GM21390 (cell line): ENCODE results near the gene SKIC8.
"Not testable (repeated sequence)": the region's sequence is repeated elsewhere in the genome, so short reads cannot be mapped to it uniquely, and the experiment has no call there.

ENCODE experiments used
- ATAC-seq: cut with Tn5 transposase; IDR thresholded peaks from one replicate; pipeline ENCODE4 v1.9.1; 2021; ENCODE audit not compliant: unreplicated experiment

Gene SKIC8

DNA sequence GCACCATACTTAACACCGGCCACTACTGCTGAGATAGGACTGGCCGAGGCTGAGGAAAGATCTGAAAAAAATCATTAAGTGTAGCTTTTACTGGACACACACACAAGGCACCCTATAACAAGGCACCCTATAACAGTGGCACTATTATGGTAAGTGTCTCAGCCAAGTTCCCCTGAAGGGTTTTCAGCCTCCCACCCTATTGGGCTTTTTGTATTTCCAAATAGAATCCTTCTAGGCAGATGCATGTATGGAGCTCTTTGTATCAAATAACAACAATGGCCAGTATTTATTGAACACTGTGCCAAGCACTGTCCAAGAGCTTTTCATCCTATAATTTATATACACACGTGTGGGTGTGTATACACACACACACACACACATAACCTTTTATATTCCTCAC, 41.7 kb downstream of the SKIC8 start:
- no peak for ATAC-seq

DNA sequence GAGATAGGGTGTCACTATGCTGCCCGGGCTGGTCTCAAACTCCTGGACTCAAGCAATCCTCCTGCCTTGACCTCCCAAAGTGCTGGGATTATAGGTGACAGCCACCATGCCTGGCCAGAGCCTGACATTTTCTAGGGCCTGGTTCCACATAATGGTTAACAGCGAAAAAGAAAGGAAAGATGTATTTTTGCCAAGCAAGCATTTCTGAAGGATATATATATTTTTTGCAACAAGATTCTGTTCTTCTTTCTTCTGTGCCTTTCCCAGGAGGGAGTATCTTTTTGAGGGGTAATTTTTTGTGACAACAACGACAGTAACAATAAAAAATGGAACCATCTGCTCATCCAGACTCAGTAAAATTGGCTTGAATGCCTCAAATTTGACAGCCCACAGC, 43.4 kb downstream of the SKIC8 start:
- no peak for ATAC-seq

DNA sequence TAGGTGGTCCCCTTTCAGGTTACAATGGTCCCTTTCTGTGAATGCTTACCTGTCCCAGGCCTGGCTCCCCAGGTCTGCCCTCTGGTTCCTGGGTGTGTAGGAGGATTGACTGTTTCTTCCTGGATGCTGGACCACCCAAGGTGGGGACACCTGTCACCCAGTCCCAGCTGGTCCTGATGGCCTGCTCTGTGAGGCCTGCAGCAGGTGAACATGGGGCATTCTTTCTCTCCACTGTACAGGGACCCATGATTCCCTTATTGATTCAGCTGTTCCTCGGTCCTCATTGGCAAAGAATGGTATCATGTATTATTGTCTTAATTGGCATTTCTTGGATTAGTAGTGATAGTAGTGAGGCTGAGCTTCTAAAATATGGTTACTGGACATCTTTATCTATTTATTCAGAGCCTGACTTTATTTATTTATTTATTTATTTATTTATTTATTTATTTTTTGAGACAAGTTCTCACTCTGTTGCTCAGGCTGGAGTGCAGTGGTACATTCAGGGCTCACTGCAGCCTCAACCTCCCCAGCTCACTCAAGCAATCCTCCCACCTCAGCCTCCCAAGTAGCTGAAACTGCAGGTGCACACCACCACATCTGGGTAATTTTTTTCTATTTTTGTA, 43.9 kb downstream of the SKIC8 start:
- ATAC-seq: no peak

DNA sequence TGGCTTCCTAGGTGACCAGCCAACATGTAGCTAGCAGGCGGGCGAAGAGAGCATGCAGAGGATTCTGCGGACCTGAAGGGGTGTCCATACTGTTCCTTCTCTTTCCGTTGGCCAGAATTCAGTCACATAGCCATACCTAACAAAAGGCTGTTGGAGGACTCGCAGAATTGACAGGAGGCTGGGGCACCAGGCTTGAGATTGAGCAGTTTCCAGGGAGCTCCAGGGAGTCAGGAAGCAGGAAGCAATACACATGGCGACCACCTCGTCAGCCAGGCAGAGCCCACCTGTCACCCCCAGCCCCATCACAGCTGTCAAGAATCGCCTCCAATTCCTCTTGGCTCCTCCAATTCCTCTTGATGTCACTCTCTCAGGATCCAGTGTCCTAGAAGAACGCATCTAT, 48.3 kb downstream of the SKIC8 start:
- ATAC-seq: no peak

DNA sequence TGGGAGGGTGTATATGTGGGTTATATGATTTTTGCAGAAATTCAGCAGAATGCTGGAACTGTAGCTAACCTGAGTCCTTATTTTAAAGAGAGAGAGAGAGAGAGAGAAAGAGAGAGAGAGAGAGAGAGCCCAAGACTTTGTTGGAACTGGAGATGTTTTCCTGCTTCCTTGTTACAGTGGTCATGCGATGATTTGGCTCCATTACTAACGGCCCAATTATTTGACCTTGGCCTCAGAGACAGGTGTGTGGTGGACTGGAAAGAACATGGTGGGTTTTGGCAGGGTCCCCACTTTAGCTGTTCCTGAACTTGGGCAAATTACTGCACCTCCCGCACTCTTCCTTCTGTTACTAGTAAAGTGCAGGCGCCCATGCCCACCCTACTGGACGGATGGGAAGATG, 50.3 kb downstream of the SKIC8 start:
- ATAC-seq: no peak

DNA sequence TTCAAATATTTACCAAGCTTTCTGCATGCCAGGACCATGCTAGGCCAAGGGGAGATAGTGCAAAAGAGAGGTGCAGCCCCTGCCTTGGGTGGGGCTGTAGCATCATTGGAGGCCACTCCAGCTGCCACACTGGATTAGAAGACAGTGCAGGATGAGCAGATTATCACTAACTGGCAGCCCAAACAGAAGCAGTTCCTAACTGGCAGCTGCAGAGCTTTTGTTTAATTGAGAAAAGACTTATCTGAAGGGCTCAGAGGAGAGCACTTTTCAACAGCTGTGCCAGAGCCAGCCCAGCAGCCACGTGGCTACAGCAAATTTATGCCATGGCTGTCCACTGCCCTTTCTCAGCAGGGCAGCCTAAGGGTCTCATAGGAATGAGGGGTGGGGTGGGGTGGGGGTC, 51.5 kb downstream of the SKIC8 start:
- no peak for ATAC-seq

DNA sequence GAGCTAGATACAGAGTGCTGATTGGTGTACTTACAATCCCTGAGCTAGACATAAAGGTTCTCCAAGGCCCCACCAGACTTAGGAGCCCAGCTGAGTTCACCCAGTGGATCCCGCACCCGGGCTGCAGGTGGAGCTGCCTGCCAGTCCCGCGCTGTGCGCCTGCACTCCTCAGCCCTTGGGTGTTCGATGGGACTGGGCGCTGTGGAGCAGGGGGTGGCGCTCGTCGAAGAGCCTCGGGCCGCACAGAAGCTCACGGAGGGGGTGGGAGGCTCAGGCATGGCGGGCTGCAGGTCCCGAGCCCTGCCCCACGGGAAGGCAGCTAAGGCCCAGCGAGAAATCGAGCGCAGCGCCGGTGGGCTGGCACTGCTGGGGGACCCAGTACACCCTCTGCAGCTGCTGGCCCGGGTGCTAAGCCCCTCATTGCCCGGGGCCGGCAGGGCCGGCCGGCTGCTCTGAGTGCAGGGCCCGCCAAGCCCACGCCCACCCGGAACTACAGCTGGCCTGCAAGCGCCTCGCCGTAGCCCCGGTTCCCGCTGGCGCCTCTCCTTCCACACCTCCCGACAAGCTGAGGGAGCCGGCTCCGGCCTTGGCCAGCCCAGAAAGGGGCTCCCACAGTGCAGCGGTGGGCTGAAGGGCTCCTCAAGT, 53.3 kb downstream of the SKIC8 start:
- ATAC-seq: not testable (repeated sequence)

DNA sequence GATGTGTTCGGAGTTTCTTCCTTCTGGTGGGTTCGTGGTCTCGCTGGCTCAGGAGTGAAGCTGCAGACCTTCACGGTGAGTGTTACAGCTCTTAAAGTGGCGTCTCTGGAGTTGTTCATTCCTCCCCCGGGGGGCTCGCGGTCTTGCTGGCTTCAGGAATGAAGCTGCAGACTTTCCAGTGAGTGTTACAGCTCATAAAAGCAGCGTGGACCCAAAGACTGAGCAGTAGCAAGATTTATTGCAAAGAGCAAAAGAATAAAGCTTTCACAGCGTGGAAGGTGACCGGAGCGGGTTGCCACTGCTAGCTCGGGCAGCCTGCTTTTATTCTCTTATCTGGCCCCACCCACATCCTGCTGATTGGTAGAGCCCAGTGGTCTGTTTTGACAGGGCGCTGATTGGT, 54.0 kb downstream of the SKIC8 start:
- ATAC-seq: not testable (repeated sequence)

DNA sequence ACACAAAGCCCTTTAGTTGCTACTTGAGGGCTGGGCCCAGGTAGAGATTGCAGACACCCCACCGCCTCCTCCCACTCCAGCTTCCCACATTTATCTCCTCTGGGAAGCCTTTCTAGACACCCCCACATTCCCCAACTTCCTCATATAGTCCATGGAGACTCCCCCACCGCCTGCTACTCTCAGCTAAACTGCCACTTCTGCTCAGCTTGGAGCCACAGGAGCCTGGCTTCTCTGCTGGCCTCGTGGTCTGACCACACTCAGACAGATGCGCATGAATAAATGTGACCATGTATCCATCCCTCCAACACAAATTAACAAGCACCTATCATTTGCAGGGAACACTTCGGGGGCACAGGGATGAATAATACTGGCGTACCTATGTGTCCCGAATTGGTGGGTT, 54.5 kb downstream of the SKIC8 start:
- ATAC-seq: no peak

DNA sequence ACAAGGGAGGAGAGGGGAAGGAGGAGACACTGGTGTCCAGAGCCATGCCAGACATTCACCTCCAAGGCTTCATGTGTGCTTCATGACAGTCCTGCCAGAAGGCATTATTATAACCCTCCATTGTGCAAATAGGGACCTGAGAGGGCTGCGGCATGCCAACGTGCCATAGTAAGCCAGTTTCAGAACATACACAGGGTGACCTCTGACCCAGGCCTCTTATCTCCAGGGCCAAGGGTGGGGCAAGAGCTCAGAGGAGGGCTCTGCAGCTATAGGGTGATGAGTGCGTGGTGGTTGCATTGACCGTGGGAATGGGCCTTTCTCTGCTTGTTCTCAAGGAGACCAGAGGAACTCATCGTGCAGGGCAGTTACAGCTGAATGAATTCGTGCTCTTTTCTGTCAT, 55.3 kb downstream of the SKIC8 start:
- ATAC-seq: no peak

DNA sequence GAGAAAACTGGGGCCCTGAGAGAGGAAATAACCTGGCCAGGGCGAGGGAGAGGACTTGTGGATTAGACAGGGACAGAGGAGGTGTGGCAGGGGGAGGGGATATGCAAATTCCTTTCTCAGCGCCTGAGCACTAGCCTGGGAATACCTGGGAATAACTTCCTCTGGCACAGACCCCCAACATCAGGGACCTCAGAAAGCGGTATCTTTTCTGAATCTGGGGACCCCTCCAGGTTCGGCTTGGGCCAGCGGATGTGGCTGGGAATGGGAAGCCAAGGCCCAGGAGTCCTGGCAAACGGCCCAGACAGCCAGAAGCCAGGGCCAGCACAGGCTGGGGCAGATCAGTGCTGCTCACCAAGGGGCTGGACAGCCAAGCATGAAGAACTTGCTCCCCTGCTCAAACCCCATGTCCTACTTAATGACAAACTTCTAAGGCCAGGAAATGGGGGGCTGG, 55.9 kb downstream of the SKIC8 start:
- ATAC-seq: no peak

DNA sequence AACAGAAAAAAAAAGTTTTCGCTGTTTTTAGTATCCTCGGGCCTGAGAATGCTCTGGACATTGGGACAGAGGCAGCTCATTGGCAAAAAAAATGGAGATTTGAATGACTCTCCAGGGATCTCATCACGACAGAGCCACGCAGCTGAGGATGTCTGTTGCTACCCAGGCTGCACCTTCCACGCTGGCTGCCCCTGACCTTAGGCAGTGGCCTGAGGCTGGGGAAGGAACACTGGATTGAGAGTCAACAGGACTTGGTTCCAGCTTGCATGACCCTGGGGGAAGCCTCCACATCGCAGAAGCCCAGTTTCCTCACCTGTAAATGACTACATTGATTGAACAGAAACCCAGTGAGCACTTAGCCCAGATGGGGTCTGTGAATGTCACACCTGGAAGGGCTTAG, 56.4 kb downstream of the SKIC8 start:
- no peak for ATAC-seq

DNA sequence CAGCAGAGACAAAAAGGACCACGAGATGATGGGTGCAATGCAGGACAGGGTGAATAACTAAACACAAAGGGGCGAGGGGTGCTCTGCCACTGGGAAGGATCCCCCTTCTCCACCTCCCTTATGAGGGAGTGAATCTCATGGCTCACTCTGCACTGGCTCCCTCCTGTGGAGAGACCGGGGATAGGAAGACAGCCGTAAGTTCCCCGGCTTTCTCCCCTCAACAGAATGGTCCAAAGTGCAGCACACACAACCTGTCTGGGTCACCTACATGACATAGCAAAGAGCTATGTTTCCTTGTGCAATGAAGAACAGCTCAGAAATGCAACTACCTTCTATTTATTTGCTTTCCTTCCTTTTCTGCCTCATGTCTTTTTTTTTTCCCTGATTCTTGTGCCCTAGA, 57.3 kb downstream of the SKIC8 start:
- no peak for ATAC-seq

DNA sequence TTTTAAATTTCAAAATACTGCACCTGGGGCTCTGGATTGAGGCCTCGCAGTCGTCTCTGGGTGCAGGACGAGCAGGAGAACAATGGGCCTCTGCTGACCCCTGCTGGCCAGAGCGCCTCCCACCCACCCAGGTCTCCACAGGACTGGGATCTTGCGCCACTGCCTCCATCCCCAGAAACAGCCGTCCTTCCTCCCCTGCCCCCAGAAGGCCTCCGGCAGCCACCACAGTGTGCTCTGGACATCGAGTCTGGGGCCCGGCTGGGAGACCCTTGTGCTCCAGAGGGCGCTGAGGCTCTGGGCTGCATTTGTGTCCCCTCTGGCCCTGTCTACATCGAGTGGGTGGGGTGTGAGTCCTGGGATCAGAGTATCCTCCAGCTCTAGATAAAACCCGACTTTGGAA, 58.4 kb downstream of the SKIC8 start:
- no peak for ATAC-seq

DNA sequence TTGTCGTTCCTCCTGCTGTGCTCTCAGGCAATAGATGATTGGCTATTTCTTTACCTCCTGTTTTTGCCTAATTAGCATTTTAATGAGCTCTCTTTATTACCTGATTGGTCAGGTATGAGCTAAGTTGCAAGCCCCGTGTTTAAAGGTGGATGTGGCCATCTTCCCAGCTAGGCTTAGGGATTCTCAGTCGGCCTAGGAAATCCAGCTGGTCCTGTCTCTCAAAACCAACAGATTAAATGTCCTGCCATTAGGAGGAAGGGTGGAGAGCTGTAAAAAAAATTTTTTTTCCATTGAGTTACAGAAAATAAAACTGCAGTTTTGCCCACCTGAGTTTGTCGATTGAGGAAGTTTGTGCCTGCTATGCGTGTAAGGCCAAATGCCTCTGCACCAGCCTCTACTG, 59.6 kb downstream of the SKIC8 start:
- no peak for ATAC-seq

DNA sequence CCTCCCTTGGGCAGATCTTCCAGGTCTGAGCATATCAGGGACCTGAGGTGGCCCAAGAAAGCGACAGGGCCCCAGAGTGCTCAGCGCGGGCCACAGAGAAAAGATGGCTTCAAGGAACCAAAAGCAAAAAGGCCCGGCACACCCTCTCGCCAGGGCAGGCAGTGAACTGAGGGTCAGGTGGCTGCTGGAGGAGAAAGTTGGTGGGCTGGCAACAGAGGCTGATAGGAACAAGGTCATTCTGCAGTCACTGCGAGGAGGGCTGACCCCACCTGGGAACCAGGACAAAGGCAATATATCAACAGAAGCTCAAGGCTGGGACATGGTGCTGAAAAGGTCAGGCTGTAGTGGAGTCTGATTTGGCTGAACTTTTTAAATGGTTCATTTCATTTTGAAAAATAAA, 62.3 kb downstream of the SKIC8 start:
- no peak for ATAC-seq

DNA sequence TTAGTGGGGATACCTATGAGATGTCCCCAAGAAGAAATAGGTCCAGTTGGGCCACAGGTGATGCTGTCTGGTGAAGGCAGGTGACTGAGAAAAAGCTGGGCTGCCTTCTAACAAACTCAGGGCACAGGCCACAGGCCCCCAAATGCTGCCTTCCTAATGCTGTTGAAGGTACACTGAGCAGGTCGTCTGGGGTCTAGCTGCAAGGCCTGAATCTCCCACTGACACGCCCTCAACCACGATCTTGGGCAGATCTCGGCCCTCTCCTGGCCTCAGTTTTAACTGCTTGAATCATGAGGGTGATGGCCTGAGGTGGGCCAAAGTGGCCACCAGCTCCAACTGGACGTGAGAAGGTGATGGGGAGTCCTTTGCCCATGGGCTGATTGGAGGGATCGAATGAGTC, 62.9 kb downstream of the SKIC8 start:
- no peak for ATAC-seq

DNA sequence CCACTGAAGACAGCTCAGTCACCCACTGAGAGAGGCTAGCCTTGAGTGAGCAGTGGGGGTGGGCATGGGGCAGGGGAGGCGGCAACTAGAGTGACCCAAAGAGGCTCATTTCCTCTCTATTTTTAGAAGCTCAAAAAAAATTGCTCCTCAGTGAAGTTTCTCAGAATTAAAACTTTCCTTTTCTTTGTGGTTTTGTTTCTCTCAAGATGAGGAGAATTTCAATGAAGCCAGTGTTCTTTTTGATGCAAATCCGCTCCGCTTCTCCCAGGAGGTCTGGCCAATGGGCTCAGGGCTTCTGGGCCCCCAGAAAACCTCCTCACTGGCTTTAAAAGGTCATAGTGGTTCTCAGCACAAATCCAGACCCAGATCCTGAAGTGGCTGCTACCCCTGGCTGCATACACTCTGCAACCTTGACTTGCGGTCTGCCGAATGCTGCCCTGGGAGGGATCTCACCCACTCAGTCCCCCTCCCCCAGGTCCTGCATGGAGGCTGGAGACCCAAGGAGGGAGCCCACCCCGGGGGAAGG, 64.8 kb downstream of the SKIC8 start, which contains the start of gene ACSBG1:
ACSBG1 (minus strand) TSS at position 51 of the 526 bp plus-strand sequence. CDS start 64 bp downstream, outside the sequence.
- no peak for ATAC-seq

DNA sequence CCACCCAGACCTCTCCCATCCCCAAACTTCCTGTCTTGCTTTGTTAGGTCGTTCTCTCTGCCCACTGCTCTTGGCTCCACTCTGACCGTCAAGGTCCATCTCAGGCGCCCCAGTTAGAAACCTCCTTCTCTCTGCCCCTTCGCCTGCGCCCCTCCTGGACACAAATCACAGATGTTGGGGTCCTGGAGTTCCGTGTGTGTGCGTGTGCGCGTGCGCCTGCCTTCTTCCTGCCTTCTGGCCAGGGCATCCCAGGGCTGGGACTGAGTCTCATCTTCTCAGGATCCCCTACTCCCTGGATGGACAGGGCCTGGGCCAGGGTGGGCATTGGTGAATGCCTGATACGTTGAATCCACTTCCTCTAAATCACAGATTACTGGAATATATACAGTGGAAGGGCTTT, 65.9 kb downstream of the SKIC8 start:
- no peak for ATAC-seq
